ENCODE data around the gene ARID3C.

ARID3C gene

GRCh38 chr9:34628656-34629490, at the start of gene ARID3C:
TSS of gene ARID3C (minus strand) at chr9:34629066. CDS start at chr9:34628014, 1,052 bp downstream.
- DNase-seq, result no peak

GRCh38 chr9:34675869-34676268, 47.0 kb upstream of the ARID3C start:
- DNase-seq, result no peak

GRCh38 chr9:34675048-34675714, 46.3 kb upstream of the ARID3C start:
- DNase-seq, result peak; percentile 57

GRCh38 chr9:34674440-34674839, 45.6 kb upstream of the ARID3C start:
- no peak for DNase-seq

- DNase-seq, result no peak
These were observed 42.4 kb upstream of the ARID3C start for GRCh38 chr9:34671307-34671706.

- DNase-seq, result no peak
These were observed 41.1 kb upstream of the ARID3C start for GRCh38 chr9:34669809-34670562.

- DNase-seq, result peak; percentile 95
These were observed 36.8 kb upstream of the ARID3C start for GRCh38 chr9:34665381-34666250.

- no peak for DNase-seq
These were observed 36.2 kb upstream of the ARID3C start for GRCh38 chr9:34665067-34665380.

GRCh38 chr9:34664281-34665066, 35.6 kb upstream of the ARID3C start:
- DNase-seq, result peak; percentile 73

GRCh38 chr9:34663303-34663605, 34.4 kb upstream of the ARID3C start:
- no peak for DNase-seq

- no peak for DNase-seq
These were observed 33.8 kb upstream of the ARID3C start, which contains the start of gene CCL27 for GRCh38 chr9:34662526-34663302. TSS of gene CCL27 (minus strand) at chr9:34662657. CDS start at chr9:34662633, 24 bp downstream.

- no peak for DNase-seq
These were observed 30.9 kb upstream of the ARID3C start for GRCh38 chr9:34659592-34660253.

GRCh38 chr9:34658461-34658860, 29.6 kb upstream of the ARID3C start:
- peak; percentile 13 for DNase-seq

- no peak for DNase-seq
These were observed 28.1 kb upstream of the ARID3C start for GRCh38 chr9:34656992-34657391.

- DNase-seq, result no peak
These were observed 26.5 kb upstream of the ARID3C start for GRCh38 chr9:34655394-34655793.

- DNase-seq, result peak; percentile 92
These were observed 25.6 kb upstream of the ARID3C start for GRCh38 chr9:34654323-34655051.

- DNase-seq, result peak; percentile 92
These were observed 24.5 kb upstream of the ARID3C start for GRCh38 chr9:34653151-34654072.

- no peak for DNase-seq
These were observed 23.7 kb upstream of the ARID3C start for GRCh38 chr9:34652602-34653000.

Measured in left hindlimb (tissue), 1 donor.